NCI-H2107 treated with DMSO at 0.1 percent for 48 hours (cell line): ENCODE data around the gene PSMD9.
A peak's percentile ranks its signal among the peaks of the same experiment; 100 is the strongest.
"Not testable (repeated sequence)": the region's sequence is repeated elsewhere in the genome, so short reads cannot be mapped to it uniquely, and the experiment has no call there.

ENCODE experiments used
- DNase-seq: peaks from one replicate; lab custom pipeline; 2025; ENCODE audit not compliant: unreplicated experiment; lab: John Stamatoyannopoulos, UW

Gene PSMD9

GRCh38 chr12:121888478-121889273, at the start of gene PSMD9:
PSMD9 (plus strand) TSS chr12:121888790; CDS start chr12:121888857, 67 bp downstream.
- peak; percentile 97 for DNase-seq

GRCh38 chr12:121839106-121839992, 49.2 kb upstream of the PSMD9 start:
- peak; percentile 97 for DNase-seq

- no peak for DNase-seq
These were observed 48.4 kb upstream of the PSMD9 start for GRCh38 chr12:121839993-121840761.

GRCh38 chr12:121843236-121843982, 45.2 kb upstream of the PSMD9 start:
- no peak for DNase-seq

- DNase-seq, result no peak
These were observed 42.9 kb upstream of the PSMD9 start for GRCh38 chr12:121845701-121846100.

- DNase-seq, result no peak
These were observed 39.4 kb upstream of the PSMD9 start for GRCh38 chr12:121849211-121849610.

- no peak for DNase-seq
These were observed 38.9 kb upstream of the PSMD9 start for GRCh38 chr12:121849665-121850064.

- DNase-seq, result not testable (repeated sequence)
These were observed 36.2 kb upstream of the PSMD9 start for GRCh38 chr12:121852392-121852791.

GRCh38 chr12:121857322-121858246, 31.0 kb upstream of the PSMD9 start:
- DNase-seq, result no peak

GRCh38 chr12:121858318-121858661, 30.3 kb upstream of the PSMD9 start:
- DNase-seq, result no peak

GRCh38 chr12:121858662-121859572, 29.7 kb upstream of the PSMD9 start, which contains the start of gene HPD:
HPD (minus strand) TSS chr12:121858859; CDS start chr12:121858823, 36 bp downstream.
- DNase-seq, result no peak

- no peak for DNase-seq
These were observed 28.3 kb upstream of the PSMD9 start for GRCh38 chr12:121860257-121860656.

GRCh38 chr12:121860699-121861098, 27.9 kb upstream of the PSMD9 start:
- DNase-seq, result not testable (repeated sequence)

GRCh38 chr12:121861636-121862254, 26.8 kb upstream of the PSMD9 start:
- DNase-seq, result peak; percentile 14

- DNase-seq, result no peak
These were observed 22.3 kb upstream of the PSMD9 start for GRCh38 chr12:121866331-121866730.

- not testable (repeated sequence) for DNase-seq
These were observed 19.4 kb upstream of the PSMD9 start for GRCh38 chr12:121869229-121869628.

- DNase-seq, result no peak
These were observed 17.1 kb upstream of the PSMD9 start for GRCh38 chr12:121871467-121871866.
